Naive thymus-derived CD4-positive, alpha-beta T cell (primary cell): ENCODE measurements around the gene C2CD3. TPM values are rescaled to one million over a fixed set of nuclear protein-coding genes. Genes with fewer than 3 reads are reported as not detected.
A peak's percentile ranks its signal among the peaks of the same experiment; 100 is the strongest.

ENCODE experiments used
- ATAC-seq: fragments of 150-1000 bp; cut with Tn5 transposase; 2 replicates; pipeline ENCODE4 v1.10.0; 2021; ENCODE audit warnings: mild to moderate bottlenecking, moderate library complexity
- CTCF ChIA-PET: fragments of 350-600 bp; sonication (Branson Sonifier 250); formaldehyde crosslinking; loops from one replicate; lab custom pipeline; 2021; ENCODE audit warnings: antibody characterized with exemption; lab: Charles Lee
- POLR2A ChIA-PET: fragments of 350-600 bp; sonication (Branson Sonifier 250); formaldehyde crosslinking; loops from one replicate; lab custom pipeline; 2021; ENCODE audit warnings: antibody characterized with exemption, inconsistent platforms; lab: Charles Lee
- DNase-seq, 9 donors: peaks; one replicate each; pipeline versions ENCODE4 v3.0.0 to v3.0.0-alpha.2; 2020 to 2022; ENCODE audit warnings: mixed read lengths in 1 of 9
- H3K27ac ChIP-seq: one replicate; pipeline ENCODE4 v1.7.0; 2013; ENCODE audit warnings: mild to moderate bottlenecking, low read depth, low read length, moderate library complexity
- H3K27me3 ChIP-seq, 2 donors: one replicate each; pipeline ENCODE4 v1.7.0; 2013; ENCODE audit warnings: low read length in 2 of 2, mild to moderate bottlenecking in 2 of 2, moderate library complexity in 2 of 2; ENCODE audit not compliant: control insufficient read depth in 2 of 2, insufficient read depth in 2 of 2
- H3K36me3 ChIP-seq, 3 experiments: 1 replicate in 2 of 3; 2 replicates in 1 of 3; pipeline ENCODE4 v1.7.0; 2013; ENCODE audit warnings: low read length in 3 of 3, mild to moderate bottlenecking in 3 of 3, moderate library complexity in 1 of 3; ENCODE audit not compliant: insufficient read depth in 3 of 3, control insufficient read depth in 2 of 3
- H3K4me1 ChIP-seq, 2 donors: one replicate each; pipeline ENCODE4 v1.7.0; 2013; ENCODE audit warnings: low read length in 2 of 2, mild to moderate bottlenecking in 2 of 2, moderate library complexity in 1 of 2; ENCODE audit not compliant: control insufficient read depth in 2 of 2, insufficient read depth in 2 of 2
- H3K4me3 ChIP-seq: 2 replicates; pipeline ENCODE4 v1.7.0; 2013; ENCODE audit warnings: mild to moderate bottlenecking, low read length
- H3K9me3 ChIP-seq, 3 experiments: 1 replicate in 2 of 3; 2 replicates in 1 of 3; pipeline ENCODE4 v1.7.0; 2013; ENCODE audit warnings: low read length in 3 of 3; ENCODE audit not compliant: control insufficient read depth in 2 of 3
- H3K27ac Mint-ChIP-seq, 9 donors: one replicate each; pipeline ENCODE4 v1.8.0; 2020 to 2022; ENCODE audit warnings: mixed read lengths in 9 of 9, mild to moderate bottlenecking in 8 of 9, moderate library complexity in 5 of 9, inconsistent platforms in 2 of 9
- H3K27me3 Mint-ChIP-seq, 5 donors: one replicate each; pipeline ENCODE4 v1.8.0; 2021 to 2022; ENCODE audit warnings: mixed read lengths in 5 of 5, mild to moderate bottlenecking in 1 of 5
- H3K36me3 Mint-ChIP-seq, 5 donors: one replicate each; pipeline ENCODE4 v1.8.0; 2020 to 2022; ENCODE audit warnings: mixed read lengths in 5 of 5, mild to moderate bottlenecking in 3 of 5, inconsistent platforms in 1 of 5
- H3K4me1 Mint-ChIP-seq, 7 donors: one replicate each; pipeline ENCODE4 v1.8.0; 2020 to 2022; ENCODE audit warnings: mixed read lengths in 7 of 7, mild to moderate bottlenecking in 3 of 7, inconsistent platforms in 1 of 7
- H3K4me3 Mint-ChIP-seq, 10 donors: one replicate each; pipeline ENCODE4 v1.8.0; 2020 to 2022; ENCODE audit warnings: mild to moderate bottlenecking in 10 of 10, mixed read lengths in 10 of 10, moderate library complexity in 6 of 10, inconsistent platforms in 2 of 10
- H3K9me3 Mint-ChIP-seq, 11 donors: one replicate each; pipeline ENCODE4 v1.8.0; 2020 to 2022; ENCODE audit warnings: mixed read lengths in 11 of 11, mild to moderate bottlenecking in 4 of 11, inconsistent platforms in 1 of 11, moderate library complexity in 1 of 11
- intact Hi-C, 2 donors: fragments of 100-400 bp; cut with micrococcal nuclease; formaldehyde crosslinking; loops; one replicate each; pipeline ENCODE4 v1.15.1; 2023
- polyA plus RNA-seq, 2 donors: library from polyadenylated mRNA; unstranded; fragments of 300-500 nt; fragmentation: Illumina TruSeq; gene quantifications; one replicate each; pipeline ENCODE4 v1.2.3, GENCODE V29; 2021
- total RNA-seq, 6 experiments: library from RNA in 5 of 6; stranded (reverse) in 5 of 6; gene quantifications; 1 replicate in 5 of 6; 2 replicates in 1 of 6; pipeline ENCODE4 v1.2.3 and lab custom pipeline; 2021 to 2026

C2CD3 gene
- total and polyA plus RNA-seq, 7 experiments from 2014 or later: 8.0 to 42.5 (median 34.6) TPM

DNA sequence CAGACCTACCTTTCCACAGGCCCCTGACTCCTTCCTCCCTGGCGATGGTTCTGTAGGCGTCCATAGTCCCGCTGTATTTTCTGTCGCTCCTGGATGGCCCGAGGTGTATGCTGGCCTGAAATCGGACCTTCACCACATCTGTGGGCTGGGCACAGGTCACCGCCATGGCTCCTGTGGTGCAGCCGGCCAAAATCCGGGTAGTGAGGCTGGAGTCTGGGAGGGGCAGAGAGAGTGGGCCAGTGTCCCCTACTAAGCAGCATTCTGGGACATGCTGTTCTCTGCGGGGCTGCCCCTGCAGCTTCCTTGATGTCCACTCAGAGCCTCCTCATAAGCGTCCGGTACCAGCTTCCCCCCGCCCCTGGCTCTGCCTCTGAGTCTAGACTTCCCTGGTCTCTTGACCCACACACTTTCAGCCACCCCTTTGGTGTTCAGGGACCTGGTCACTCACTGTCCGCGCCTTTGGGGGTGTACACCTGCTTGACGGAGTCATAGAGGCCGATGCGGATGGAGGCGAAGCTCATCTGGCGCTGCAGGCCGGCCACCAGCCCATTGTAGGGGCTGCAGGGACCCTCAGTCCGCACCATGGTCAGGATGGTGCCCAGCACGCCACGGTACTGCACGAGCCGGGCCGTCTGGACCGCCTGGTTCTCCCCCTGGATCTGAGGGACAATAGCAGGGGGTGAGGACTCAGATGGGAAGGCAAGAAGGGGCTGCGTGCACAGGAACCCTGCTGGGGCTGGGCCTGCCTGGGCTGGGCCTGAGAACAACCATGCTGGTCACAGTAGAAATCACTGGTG, 164.9 kb downstream of the C2CD3 start:
- Histone ChIP-seq H3K27ac (peak overlapping the region; percentile 75), H3K9me3 (no peaks in the 10 kb centered on the region), H3K27me3 (no peaks in the 10 kb centered on the region), H3K36me3 (peaks cover 0 to 11% (median 0%) of the 10 kb centered on the region in 3 experiments), H3K4me3 (peak overlapping the region; percentile 29), H3K4me1 (peaks cover 69 to 71% of the 10 kb centered on the region in 2 donors)
- intact Hi-C loops: loop anchor here (1.0 to 2.0 kb wide), 8 partner anchors 11 to 42 kb away; no protein-coding TSS in a partner anchor
- Mint-ChIP-seq H3K36me3 (peaks cover 5 to 27% (median 12%) of the 10 kb centered on the region in 5 donors), H3K27ac (peak overlapping the region; percentile 92 to 99 (median 96)), H3K4me1 (peaks cover 51 to 91% (median 82%) of the 10 kb centered on the region in 7 donors), H3K9me3 (no peaks in the 10 kb centered on the region), H3K4me3 (peak overlapping the region in 9 of 10 donors; percentile 79 to 91 (median 83)), H3K27me3 (no peaks in the 10 kb centered on the region)
- CTCF ChIA-PET: interaction anchor here (1.0 to 2.6 kb wide), 10 partner anchors 11 to 45 kb away, joined by 3 to 24 read pairs (median 8); partner anchors contain the start of gene UCP2
- ATAC-seq (no peak), DNase-seq (peak in 1 of 9 donors; percentile 20)
- POLR2A ChIA-PET: interaction anchor here (0.6 to 31.1 kb wide), 6 partner anchors 9 to 31 kb away, joined by 3 to 1403 read pairs (median 14); partner anchors contain the start of gene UCP2

DNA sequence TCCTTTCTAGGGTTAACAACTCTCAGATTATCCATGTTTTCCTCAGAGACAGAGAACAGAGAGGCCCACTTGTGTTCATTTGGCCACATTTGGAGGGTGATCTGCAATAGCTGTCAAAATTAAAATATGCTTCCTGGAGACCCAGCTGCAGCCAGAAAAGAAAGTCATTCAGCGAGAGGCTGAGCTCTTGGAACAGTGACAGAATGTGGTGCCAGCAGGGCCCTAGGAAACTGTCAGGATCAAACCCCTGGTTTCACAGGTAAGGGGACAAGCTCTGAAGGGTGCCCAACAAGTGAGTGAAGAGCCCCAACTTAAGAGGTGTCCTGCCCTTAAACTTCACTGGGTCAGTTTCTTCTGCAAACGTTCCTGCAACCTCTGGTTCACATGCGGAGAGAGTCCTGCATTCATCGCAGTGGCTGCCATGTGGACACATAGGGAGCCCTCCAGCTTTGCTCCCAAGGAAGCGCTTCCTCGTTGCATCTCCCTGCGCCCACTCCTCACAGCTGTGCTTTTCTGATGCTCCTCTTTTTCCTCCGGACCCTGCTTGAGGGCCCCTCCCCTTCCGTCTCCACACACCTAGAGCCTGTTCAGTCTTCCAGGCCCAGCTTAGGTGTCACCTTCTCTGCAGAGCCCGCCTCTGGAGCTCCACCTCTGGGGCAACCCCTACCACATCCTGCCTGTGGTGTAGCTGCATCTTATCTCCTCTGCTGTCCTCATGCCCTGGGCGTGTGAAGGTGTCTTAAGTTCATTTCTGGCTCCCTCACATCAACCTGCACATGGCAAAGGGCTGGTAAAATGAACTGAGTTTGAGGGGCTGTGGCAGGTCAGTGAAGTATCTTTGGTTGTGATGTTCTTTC, 165.8 kb downstream of the C2CD3 start:
- Mint-ChIP-seq H3K4me1 (peaks cover 48 to 85% (median 78%) of the 10 kb centered on the region in 7 donors), H3K27me3 (no peaks in the 10 kb centered on the region), H3K36me3 (peaks cover 5 to 31% (median 21%) of the 10 kb centered on the region in 5 donors), H3K4me3 (peak overlapping the region; percentile 74 to 91 (median 83)), H3K9me3 (no peaks in the 10 kb centered on the region), H3K27ac (peak overlapping the region; percentile 92 to 99 (median 96))
- peaks cover 0 to 11% (median 0%) of the 10 kb centered on the region in 3 experiments for H3K36me3 ChIP-seq
- no peaks in the 10 kb centered on the region for H3K9me3 ChIP-seq
- no peaks in the 10 kb centered on the region for H3K27me3 ChIP-seq
- ATAC-seq (peak; percentile 100), DNase-seq (peak; percentile 55 to 94 (median 91))
- H3K27ac ChIP-seq: peak overlapping the region; percentile 75
- H3K4me3 ChIP-seq: peak overlapping the region; percentile 44
- CTCF ChIA-PET: interaction anchor here (0.6 to 2.6 kb wide), 16 partner anchors 9 to 612 kb away, joined by 3 to 24 read pairs (median 4); partner anchors contain the start of gene UCP2
- peaks cover 60 to 62% of the 10 kb centered on the region in 2 donors for H3K4me1 ChIP-seq
- POLR2A ChIA-PET: interaction anchor here (0.6 to 31.1 kb wide), 10 partner anchors 10 to 244 kb away, joined by 3 to 1403 read pairs (median 3); partner anchors contain the start of genes PPME1, RAB6A and UCP2
- intact Hi-C loops: loop anchor here (1.0 to 2.0 kb wide), 8 partner anchors 10 to 41 kb away; no protein-coding TSS in a partner anchor

DNA sequence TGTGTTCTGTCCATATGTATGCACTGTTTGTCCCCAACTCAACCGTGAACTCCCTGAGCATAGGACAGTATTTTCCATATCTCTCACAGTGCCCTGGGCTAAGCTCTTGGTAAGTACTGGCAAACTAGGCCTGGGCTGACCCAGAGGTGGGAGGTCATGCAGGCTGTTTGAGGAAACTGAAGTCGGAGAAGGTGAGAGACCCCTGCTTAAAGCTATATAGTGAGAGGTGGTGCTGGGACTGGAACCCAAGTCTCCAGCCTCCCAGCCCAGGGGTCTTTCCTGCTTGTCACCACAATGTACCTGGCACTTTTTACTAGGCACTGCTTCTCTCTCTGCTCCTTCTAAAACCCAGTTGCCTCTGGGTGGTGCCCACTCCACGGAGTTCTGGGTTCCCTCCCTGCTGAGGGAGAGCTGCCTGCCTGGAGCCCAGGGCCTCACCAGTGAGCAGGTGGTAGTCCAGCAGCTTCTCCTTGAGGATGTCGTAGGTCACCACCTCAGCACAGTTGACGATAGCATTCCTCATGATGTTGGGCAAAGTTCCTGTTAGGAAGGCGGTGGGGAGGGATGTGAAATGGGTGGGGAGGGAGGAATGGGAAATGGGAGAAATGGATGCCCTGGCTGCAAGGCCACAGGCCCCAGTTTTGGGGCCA, 166.6 kb downstream of the C2CD3 start:
- CTCF ChIA-PET: interaction anchor here (0.6 to 2.6 kb wide), 9 partner anchors 9 to 36 kb away, joined by 3 to 24 read pairs (median 5); partner anchors contain the start of gene UCP2
- Mint-ChIP-seq H3K27me3 (no peaks in the 10 kb centered on the region), H3K4me1 (peaks cover 47 to 87% (median 76%) of the 10 kb centered on the region in 7 donors), H3K9me3 (no peaks in the 10 kb centered on the region), H3K36me3 (peaks cover 5 to 31% (median 27%) of the 10 kb centered on the region in 5 donors), H3K27ac (peak overlapping the region; percentile 92 to 99 (median 96)), H3K4me3 (peak overlapping the region; percentile 26 to 89 (median 68))
- POLR2A ChIA-PET: interaction anchor here (0.9 to 31.1 kb wide), 5 partner anchors 9 to 167 kb away, joined by 3 to 1403 read pairs (median 26); partner anchors contain the start of genes PPME1 and UCP2
- Histone ChIP-seq H3K27ac (peak overlapping the region; percentile 75), H3K36me3 (peaks cover 0 to 11% (median 0%) of the 10 kb centered on the region in 3 experiments), H3K4me3 (no peak overlapping the region), H3K4me1 (peaks cover 52 to 57% of the 10 kb centered on the region in 2 donors), H3K27me3 (no peaks in the 10 kb centered on the region), H3K9me3 (no peaks in the 10 kb centered on the region)
- ATAC-seq: no peak
- DNase-seq: no peak
- intact Hi-C loops: loop anchor here (2.0 kb wide), 3 partner anchors 29 to 39 kb away; no protein-coding TSS in a partner anchor

DNA sequence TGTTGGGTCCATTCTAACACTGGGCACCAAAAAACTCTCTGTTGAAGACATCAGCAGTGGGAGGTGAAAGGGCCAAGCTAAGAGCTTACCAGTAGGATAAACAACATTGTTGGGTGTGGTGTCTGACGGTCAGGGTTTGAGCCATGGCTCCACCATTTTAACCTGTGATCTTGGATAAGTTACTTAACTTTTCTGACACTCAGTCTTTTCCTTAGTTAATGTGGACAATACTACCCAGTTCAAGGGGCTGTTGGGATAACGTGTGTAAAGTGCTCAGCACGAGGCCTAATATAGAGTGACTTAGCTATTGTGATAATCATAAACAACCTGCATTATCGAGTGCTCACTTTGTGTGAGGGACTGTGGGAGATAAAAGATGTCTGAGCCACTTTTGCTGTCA, 168.0 kb downstream of the C2CD3 start:
- intact Hi-C loops: no loop called here
- peak overlapping the region in 2 of 10 donors; percentile 4 to 48 for H3K4me3 Mint-ChIP-seq
- H3K36me3 Mint-ChIP-seq: peaks cover 5 to 31% (median 29%) of the 10 kb centered on the region in 5 donors
- peaks cover 0 to 11% (median 0%) of the 10 kb centered on the region in 3 experiments for H3K36me3 ChIP-seq
- H3K4me1 Mint-ChIP-seq: peaks cover 40 to 78% (median 66%) of the 10 kb centered on the region in 7 donors
- H3K27ac Mint-ChIP-seq: peak overlapping the region; percentile 44 to 99 (median 96)
- H3K9me3 ChIP-seq: no peaks in the 10 kb centered on the region
- H3K9me3 Mint-ChIP-seq: no peaks in the 10 kb centered on the region
- H3K4me3 ChIP-seq: no peak overlapping the region
- DNase-seq: no peak
- POLR2A ChIA-PET: interaction anchor here (0.6 to 31.1 kb wide), 4 partner anchors 8 to 28 kb away, joined by 3 to 1403 read pairs (median 48); partner anchors contain the start of gene UCP2
- H3K4me1 ChIP-seq: peaks cover 39 to 43% of the 10 kb centered on the region in 2 donors
- H3K27ac ChIP-seq: no peak overlapping the region
- ATAC-seq: no peak
- CTCF ChIA-PET: interaction anchor here (1.0 to 2.1 kb wide), 2 partner anchors 12 to 22 kb away, joined by 5 to 6 read pairs; no protein-coding TSS in a partner anchor
- H3K27me3 ChIP-seq: no peaks in the 10 kb centered on the region
- H3K27me3 Mint-ChIP-seq: no peaks in the 10 kb centered on the region

DNA sequence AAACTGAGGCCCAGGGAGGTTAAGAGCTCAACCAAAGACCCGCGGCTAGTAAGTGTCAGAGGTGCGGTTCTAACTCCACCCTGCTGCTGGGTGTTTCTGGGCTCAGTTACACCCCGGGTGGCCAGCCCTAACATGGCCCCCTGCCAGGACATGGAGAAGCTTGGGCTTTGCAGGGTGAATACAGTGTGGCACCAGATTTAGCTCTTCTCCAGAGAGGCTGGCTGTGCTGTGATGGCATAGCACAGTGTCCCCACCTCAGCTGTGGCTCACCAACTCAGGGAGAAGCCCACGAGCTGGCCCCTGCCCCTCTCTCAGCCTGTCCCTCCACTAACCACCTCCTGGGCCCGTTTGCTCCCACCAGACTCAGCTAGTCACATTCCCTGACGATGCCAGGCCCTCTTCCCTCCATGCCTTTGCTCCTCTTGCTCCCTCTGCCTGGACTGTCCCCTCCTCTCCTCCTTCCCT, 168.9 kb downstream of the C2CD3 start:
- ATAC-seq (no peak), DNase-seq (peak in 1 of 9 donors; percentile 13)
- Mint-ChIP-seq H3K4me3 (no peak overlapping the region), H3K9me3 (peaks cover 0 to 2% (median 0%) of the 10 kb centered on the region in 11 donors), H3K4me1 (peaks cover 43 to 81% (median 67%) of the 10 kb centered on the region in 7 donors), H3K27me3 (no peaks in the 10 kb centered on the region), H3K27ac (peak overlapping the region in 7 of 9 donors; percentile 15 to 96 (median 48)), H3K36me3 (peaks cover 5 to 31% (median 29%) of the 10 kb centered on the region in 5 donors)
- H3K9me3 ChIP-seq: no peaks in the 10 kb centered on the region
- H3K4me1 ChIP-seq: peaks cover 36 to 42% of the 10 kb centered on the region in 2 donors
- peaks cover 0 to 11% (median 0%) of the 10 kb centered on the region in 3 experiments for H3K36me3 ChIP-seq
- intact Hi-C loops: no loop called here
- no peaks in the 10 kb centered on the region for H3K27me3 ChIP-seq
- CTCF ChIA-PET: interaction anchor here (0.6 to 1.0 kb wide), 2 partner anchors 11 to 42 kb away, joined by 3 to 6 read pairs; no protein-coding TSS in a partner anchor
- POLR2A ChIA-PET: interaction anchor here (2.0 to 31.1 kb wide), 2 partner anchors 10 to 27 kb away, joined by 8 to 1403 read pairs; partner anchors contain the start of gene UCP2
- no peak overlapping the region for H3K27ac ChIP-seq
- H3K4me3 ChIP-seq: no peak overlapping the region
